Measurements from ENCODE around the gene ZSCAN31.

DNA sequence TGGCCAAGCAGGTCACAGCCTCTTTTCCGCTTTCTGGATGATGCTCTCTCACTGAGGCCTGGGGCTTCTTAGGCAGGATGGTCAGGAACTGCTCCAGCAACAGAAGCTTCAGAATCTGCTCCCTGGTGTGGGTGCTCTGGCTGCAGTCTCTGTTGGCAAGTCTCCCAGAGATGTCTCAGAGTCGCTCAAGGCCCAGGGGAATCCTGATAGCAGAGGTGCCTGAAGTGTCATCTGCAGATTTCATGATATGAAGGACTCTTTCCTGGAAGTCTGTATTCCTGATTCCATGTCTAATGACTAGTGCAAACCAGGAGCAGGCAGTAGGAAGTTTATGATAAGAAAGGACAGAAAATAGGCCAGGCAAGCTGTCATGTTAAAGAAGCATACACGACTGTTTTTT is 20.3 kb downstream of the ZSCAN31 start:
- TF ChIP-seq POLR2A (IDR thresholded peaks at IDR 0.05), result no peak
- TF ChIP-seq, protein P1, sequence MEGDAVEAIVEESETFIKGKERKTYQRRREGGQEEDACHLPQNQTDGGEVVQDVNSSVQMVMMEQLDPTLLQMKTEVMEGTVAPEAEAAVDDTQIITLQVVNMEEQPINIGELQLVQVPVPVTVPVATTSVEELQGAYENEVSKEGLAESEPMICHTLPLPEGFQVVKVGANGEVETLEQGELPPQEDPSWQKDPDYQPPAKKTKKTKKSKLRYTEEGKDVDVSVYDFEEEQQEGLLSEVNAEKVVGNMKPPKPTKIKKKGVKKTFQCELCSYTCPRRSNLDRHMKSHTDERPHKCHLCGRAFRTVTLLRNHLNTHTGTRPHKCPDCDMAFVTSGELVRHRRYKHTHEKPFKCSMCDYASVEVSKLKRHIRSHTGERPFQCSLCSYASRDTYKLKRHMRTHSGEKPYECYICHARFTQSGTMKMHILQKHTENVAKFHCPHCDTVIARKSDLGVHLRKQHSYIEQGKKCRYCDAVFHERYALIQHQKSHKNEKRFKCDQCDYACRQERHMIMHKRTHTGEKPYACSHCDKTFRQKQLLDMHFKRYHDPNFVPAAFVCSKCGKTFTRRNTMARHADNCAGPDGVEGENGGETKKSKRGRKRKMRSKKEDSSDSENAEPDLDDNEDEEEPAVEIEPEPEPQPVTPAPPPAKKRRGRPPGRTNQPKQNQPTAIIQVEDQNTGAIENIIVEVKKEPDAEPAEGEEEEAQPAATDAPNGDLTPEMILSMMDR (IDR thresholded peaks at IDR 0.05), result no peak
- no peak for TF ChIP-seq POLR2AphosphoS5 (IDR thresholded peaks at IDR 0.05)

Data from breast epithelium (tissue), 3 donors.